CD4-positive, alpha-beta T cell treated with Interleukin-4 for 4 hours (primary cell): ENCODE measurements around the gene IL17F.
A peak's percentile ranks its signal among the peaks of the same experiment; 100 is the strongest.
"Not testable (repeated sequence)": the region's sequence is repeated elsewhere in the genome, so short reads cannot be mapped to it uniquely, and the experiment has no call there.

Source experiments
- DNase-seq: peaks from one replicate; pipeline ENCODE4 v3.0.0-alpha.2; 2020

Gene IL17F

DNA sequence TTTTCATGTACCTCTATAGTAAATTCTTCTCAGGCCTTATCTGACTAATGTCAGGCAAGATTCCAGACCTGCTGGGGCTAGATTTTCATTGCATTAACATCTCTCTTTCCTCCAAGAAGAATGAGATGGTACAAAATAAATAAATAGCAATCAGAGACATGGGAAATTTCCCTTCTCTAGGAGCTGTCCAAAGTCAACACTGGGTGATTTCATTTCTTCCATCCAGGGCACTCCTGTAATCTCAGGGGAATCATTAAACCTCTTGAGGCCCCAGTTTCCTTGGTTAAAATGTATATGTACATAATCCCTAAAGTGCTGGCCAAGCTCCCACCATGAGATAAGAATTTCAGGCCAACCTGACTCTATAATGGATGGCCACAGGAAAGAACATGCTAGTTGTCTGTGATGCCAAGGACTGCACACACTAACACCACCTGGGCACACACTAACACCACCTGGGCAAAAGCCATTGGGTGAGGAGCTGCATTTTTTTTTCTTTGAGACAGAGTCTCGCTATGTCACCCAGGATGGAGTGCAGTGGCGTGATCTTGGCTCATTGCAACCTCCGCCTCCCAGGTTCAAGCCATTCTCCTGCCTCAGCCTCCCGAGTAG, 912 bp downstream of the IL17F start:
- DNase-seq = no peak

DNA sequence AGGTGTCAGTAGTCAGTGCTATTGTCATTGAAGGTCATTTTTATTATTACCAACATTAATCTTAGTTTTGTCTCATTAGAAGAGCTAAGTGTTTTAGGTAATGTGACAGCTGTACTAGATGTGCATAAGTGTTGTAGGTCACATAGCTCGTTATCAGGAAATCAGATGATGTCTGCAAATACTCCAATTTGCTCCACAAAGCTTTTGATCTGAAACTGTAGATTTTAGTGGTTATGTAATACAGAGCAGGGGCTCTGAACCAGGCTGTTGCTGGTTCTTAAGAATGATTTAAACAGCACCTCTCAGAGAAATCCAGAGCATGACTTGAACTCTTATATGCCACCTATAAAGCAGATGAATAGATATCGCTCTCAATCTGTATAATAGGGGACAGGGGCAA, 2.5 kb downstream of the IL17F start:
- no peak for DNase-seq

DNA sequence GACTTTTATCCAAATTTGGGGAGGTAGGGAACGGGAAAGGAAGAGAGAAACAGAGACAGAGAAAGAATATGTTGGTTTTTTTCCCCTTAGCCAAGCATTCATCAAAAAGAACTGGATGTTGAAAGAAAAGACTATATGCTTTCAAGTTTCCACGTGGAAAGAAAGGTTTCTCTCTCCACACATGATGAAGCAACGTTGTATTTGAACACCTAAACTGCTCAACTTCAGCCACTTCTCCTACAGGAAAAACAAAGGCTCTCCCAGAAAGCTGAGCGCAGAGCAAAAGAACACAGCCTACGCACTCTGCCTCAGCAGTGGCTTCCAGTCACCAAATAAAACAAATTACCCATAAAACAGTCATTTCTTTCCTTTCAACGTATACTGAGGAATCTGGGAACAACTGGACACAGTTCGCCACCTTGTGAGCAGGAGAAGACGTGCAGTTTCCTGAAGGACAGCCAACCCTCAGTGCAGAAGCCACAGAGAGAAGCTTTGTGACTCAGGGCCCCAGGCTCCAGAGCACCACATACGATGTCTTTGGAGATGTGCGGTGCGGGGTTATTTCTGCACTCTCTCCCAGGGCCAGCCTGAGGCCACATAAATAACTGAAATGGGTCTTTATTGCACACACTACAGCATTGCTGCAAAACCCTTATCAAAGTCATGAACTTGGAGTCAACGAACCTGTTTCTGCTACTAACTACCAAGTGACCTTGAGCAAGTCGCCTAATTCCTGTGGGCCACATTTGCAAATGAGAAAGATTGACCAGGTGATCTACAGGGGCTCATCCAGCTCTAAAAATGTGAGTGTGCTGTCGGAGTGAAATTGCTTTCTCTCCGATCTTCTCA, 10.1 kb downstream of the IL17F start:
- no peak for DNase-seq

DNA sequence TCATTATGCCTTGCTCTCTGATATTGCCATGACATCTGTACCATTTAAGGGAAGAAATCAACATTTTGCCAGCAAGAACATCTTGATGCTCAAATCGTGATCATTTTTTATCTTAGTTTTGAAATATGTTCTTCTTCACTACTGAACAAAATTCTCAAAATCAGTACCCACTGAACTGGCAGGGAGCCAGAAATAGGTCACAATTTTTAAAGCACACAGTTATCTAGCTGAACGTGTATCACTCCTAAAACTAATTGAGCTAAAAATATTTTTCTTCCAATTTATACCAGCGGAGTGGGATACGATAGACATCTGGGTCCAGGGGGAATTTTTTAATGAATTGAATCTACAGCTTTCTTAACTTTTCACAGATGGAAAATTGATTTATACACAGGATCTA, 11.3 kb downstream of the IL17F start:
- no peak for DNase-seq

DNA sequence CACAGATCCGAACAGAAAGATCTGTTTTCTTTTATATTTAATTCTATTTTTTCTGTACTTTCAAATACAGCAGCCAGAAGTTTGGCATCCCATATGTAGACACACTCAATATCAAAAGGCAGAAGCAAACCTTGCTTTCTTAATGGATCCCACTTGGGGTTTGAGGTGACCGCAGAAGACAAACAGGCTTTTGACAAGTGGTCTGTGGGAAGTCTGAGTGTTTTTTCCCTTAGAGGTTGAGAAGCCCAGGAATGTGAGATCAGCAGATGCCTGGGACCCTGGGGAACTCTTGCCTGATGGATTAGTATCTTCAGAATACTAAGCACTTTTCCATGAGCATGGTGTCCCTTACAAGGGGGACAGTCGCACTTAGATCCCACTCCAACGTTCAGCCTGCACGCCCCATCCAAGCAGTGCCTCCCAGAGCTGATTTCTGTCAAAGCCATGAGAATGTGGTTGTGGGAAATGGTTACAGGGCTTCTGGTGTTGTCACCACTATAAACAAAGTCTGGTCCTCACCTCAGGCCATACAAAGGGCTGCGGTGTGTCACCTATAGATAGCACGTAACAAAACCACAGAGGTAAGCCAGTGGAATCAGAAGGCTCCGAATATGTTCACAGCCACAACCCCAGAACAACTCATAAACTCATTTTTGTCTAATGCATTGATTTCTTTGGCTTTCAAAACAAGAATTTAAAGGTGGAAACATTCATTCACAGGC, 12.7 kb downstream of the IL17F start:
- peak; percentile 5 for DNase-seq

DNA sequence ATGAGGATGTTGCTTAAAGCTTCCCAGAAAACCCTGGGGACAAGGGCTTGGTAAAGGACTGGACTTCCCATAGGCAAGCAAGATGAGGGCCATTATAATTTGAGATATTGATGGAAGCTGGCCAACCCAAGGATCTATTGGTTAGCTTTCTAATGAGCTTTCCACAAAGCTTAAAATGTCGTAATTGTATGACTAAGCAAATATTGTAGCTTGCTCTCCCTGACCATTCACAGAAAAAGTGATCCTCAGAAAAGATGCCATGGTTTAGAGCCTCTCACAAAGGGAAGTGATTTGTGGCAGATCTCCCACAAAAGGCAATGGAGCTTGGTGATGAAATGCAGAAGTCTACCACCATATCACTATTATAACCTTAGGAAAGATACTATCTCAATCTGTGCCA, 13.6 kb downstream of the IL17F start:
- no peak for DNase-seq

DNA sequence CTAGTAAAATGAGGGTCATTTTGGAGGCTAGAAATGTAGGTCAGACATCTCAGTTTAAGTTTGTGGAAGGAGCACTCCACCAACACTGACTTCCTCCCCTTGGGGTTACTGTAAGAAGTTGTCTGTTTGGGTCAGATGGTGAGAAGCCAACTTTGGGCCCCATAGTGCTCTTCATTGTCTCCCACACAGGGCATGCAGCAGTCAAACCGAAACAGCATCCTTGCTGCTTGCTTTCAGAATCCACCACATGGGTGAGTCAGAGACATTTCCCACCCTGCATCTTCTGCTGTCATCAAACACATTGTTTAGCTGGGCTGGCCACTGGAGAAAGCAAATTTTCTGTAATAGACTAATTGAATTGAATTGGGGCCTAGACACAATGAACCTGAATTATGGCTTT, 16.8 kb downstream of the IL17F start:
- DNase-seq = peak; percentile 14

DNA sequence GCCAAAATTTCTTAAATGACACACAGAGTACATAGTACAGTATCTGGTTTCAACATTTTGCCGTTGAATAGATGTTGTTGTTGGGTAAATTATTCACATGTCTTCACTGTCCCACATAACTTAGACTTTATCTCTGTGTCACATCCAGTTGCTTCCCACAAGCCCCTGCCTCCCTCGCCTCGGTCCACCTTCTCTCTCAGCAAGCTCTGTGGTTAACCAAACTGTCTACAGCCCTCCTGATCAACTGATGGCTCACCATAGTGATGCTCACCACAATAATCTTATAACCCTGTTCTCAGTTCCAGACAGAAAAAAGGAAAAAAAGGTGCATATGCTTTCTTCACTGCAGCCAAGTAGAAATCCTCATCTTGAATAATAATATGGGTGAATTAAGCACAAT, 23.0 kb downstream of the IL17F start:
- DNase-seq = no peak

DNA sequence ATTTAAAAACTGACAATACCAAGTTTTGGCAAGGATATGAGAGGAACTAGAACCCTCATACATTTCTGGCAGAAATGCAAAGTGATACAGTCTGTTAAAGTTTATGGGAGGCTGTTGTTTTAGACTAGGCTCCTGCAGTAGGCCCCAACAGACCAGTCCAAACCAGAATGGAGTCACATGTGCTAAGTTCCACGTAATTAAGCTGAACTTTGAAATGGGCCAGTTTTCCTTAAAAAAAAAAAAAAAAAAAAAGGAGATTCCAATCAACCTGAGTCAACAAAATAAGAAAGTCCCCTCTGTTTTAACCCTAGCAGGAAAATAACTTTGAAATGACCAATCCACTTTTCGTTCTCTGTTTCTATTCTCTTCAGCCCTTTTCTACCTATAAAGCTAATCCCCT, 26.5 kb downstream of the IL17F start:
- DNase-seq = no peak

DNA sequence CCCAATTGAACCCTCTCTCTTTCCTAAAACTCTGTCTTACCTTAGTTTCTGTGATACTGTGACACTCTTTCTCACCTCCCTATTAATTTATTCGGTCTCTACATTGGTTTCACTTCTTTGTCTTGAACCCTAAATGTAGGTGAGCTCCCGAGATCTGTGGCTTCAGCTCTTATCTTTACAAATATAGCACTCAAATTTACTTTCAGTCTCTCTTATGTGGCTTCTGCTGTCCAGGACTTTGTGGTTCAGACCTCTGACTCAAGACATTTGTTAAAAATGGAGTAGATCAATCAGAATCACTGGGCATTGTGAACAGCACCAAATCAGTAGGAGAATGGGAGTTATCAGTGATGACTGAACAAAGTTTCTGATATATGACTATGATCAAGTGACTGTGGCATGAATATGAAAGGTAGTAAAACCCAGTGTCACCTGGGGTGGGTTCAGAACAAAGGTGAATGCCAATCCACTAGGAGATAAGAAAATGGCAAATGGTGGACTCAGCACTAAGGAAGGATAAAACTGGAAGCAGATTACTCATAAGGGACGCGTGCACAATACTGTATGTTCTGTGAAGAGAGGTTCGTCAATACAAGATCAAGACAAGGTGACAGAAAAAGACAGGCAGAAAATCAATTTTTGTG, 27.2 kb downstream of the IL17F start:
- DNase-seq = no peak

DNA sequence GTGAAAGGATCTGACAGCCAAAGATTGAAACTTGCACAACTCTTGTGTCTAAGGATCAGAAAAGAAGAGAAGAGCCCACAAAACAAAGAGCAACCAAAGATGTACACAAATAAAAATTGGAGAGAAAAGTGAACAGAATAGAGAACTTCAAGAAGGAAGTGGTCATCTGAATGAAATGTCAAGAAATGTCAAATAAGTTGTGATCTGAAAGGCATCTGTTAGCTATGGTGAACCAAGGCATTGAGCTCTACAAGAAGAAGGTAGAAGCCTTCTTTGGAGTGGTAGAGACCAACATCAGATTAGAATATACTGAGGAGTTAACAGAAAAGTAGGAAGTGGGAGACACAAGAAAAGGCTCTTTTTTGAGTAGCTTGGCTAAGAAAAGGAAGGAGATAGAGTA, 28.5 kb downstream of the IL17F start:
- DNase-seq = no peak

DNA sequence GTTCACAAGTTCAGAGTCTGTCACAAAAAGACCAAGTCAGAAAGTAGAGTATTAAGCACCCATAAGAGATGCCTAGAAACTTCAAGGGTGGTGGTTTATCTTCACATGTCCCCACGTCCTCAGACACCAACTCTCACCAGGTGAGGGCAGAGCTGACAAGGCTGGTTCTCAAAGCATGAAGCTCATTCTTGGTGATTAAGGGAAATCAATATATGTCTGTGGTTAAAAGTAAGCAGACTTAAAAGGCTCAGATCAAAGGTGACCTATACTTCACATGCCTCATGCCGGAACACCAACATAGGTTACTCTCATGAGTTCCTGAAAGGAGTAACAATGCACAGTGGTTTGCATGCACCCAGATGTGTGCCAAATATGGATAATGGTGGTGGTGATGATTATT, 31.2 kb downstream of the IL17F start:
- peak; percentile 15 for DNase-seq

DNA sequence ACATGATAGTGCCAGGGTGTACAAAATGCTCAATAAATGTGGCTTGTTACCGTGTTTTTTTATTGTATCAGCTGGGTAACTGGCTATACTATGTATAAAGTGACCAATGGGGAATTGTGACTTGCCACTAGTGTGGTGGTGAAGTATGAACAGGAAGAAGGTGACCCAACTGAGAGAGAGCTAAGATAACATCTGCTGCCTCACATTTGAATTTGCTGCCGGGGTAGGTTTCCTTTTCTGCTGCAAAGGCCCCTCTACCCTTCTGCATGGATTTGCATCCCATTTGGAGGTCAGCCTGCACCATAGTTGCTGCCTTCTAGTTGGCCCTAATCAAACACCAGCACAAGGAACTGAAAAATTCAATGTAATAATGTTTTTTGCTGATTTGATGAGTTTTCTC, 34.1 kb downstream of the IL17F start:
- no peak for DNase-seq

DNA sequence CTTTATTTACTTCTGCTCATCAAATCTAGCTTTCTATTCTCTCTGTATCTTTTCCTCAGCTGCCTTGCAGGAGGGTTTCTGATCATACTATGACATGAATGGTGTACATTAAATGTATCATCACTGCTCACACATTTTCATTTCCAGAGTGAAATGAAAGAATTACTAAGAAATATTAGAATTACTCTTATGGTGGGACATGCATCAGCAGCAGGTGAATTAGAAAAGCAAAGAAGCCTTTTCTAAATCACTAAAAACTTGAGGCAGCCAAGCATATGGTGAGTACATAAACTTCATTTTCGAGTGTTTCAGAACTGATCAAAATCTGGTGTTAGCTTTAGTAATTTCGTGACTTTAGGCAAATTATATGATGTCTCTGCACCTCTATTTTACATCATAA, 34.5 kb downstream of the IL17F start:
- no peak for DNase-seq

DNA sequence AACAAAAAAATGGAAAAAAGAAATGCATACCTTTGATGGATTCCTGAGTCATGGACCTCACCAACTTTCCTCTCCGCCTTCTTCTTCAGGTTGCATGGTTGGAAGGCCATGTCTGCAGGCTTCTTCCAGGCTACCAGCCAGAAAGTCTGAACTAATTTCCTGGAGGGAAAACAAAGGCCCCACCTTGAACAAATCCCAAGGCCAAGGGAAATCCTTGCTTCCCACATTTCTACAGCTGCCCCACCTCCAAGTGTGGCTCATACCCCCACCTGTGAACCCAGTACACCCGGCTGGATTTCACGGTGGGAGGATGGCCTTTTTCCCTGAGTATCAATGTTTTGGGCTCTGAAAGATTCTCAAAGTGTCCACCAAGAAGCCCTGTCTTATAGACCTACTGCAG, 35.7 kb downstream of the IL17F start:
- no peak for DNase-seq

DNA sequence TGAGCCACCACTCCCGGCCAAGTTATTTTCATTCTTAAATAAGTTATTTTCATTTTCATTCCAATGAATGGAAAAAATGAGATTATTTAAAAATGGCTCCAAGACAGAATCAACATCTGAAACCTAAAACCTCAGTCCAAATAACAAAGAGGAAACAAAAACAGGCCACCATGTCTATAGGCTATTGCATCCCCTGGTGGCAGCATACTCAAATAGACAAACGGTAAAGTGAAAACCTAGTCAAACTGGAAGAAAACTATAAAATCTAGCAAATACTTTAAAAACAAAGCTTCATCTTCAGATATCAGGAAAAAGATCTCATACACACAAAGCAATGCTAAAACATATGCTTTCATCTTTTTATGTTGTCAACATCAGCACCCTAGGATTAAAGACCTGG, 37.2 kb downstream of the IL17F start:
- no peak for DNase-seq

DNA sequence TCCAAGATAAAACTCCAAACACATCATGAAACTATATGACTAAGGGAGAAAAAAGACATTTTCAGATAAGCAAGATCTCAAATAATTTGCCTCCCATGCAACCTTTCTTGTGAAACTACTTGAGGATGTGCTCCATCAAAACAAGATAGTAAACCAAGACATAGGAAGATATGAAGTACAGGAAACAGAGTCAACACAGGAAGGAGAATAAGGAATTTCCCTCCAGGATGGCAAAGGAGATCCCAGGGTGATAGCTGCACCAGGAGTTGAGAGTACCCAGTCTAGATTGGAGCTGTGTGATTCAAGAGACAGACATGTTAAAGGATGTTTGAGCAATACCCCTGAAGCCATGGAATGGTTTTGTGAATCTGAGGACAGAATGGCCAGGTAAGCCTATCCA, 42.8 kb downstream of the IL17F start:
- no peak for DNase-seq

DNA sequence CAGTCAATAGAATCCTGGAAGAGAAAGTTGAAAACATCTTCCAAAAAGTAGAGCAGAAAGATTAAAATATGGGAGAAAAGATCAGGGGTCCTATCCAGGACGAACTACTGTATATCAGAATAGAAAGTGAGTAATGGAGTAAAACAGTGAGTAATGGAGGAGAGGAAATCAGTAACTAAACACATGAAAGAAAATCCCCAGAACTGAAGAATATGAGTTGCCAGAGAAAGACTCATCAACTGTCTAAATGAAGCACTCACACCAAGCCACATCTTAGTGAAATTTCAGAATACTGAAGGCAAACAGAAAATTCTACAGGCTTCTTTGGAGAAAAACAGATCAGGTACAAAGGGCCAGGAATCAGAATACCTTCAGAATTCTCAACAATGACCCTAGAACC, 43.3 kb downstream of the IL17F start:
- DNase-seq = no peak

DNA sequence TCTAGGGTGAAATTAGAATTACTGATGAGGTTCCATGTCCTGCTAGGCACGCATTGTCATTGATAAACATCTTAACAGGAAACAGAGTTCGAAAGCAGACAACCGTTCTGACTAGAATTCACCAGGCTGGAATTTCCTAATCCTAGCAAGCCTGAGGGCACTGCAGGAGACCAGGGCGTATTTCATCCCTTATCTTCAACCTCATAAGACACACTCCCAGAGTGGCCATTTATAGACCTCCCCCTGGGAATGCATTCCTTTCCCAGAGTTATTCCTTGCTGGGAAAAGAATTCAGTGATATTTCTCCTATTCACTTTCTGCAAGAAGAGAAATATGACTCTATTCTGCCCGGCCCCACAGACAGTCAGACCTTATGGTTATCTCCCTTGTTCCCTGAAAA, 44.2 kb downstream of the IL17F start:
- DNase-seq = not testable (repeated sequence)

DNA sequence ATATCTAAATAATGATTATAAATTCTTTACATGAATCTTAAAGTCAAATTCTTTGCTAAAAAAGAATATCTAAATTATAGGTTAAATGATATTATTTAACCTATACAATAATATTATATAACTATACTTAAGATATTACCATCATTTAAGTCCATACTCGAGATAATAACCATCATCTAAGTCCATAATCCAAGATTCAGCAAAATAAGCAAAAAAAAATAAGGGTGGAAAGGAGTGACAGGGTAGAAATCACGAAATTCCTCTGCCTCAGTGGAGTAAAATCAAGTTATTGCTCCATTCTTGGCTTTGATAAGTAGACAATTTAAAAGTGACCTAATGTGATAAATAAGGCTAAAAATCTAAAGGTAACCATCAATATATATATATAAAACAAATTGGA, 48.4 kb downstream of the IL17F start:
- DNase-seq = no peak

DNA sequence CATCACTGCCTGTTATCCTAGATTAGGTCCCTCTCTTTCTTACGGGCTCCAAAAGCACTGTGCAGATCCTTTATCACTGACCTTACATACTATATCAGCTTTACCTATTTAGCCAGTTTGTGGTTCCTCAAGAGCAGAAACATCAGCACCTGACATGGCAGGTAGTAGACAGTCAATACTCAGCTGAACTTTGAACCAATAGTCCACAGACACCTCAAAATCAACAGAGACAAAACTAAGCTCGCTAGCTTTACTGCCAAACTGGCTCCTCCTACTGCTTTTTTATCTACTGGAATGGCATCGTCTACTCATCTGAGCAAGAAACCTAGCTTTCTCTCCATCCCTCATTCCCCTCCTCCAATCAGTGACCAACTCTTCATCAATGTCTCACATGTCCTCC, 52.5 kb downstream of the IL17F start:
- no peak for DNase-seq

DNA sequence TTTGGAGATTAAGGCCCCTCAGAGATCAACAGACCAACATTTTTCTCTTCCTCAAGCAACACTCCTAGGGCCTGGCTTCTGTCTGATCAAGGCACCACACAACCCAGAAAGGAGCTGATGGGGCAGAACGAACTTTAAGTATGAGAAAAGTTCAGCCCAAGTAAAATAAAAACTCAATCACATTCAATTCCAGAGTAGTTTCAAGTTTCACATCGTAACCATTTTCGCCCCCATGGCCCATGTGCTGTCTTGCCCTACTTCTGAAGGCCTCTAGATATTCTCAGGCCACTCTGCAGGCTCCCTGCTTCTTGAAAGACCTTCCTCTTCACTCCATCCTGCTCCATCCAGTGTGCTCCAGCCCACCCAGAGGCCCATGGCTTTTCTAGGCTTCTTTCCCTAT, 53.9 kb downstream of the IL17F start:
- no peak for DNase-seq

DNA sequence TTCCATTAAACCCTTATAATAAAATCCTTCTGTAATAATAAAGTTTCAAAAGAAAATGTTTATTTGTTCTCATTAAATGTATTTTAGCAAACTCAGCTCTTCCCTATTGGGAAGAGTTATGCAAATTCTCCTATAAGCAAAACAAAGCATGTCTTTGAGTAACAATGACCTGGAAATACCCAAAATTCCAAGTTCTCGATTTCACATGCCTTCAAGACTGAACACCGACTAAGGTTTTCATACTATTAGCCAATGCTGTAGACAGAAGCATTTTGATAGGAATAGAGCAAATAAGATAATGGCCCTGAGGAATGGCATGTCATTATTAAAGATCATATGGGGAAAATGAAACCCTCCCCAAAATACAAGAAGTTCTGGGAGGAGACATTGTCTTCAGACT, 54.3 kb downstream of the IL17F start:
- DNase-seq = no peak

DNA sequence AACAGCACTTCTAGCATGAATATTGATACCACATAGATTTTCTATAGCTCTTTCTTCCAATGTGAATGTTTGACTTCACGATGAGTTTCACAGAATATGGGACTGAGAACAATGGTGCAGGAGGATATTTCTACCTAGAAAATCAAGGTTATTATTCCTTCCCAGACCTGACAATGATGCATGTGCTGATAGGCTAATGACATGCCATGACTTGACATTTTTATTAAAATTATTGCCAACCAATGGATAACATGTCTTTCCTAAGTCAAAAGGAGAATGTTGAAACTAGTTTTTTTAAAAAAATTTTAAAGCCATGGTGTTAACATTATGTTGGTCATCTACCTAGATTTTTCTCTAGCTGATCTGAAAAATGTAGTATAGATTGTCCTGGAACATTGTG, 57.2 kb downstream of the IL17F start:
- DNase-seq = no peak
